T-cell (primary cell): ENCODE measurements around the gene CBX2. TPM values are rescaled to one million over a fixed set of nuclear protein-coding genes. Genes with fewer than 3 reads are reported as not detected.

Experiments used
- ATAC-seq, 4 experiments: fragments of 200-7000 bp in 3 of 4; fragments of 150-1000 bp in 1 of 4; cut with Tn5 transposase; replicated peaks in 1 of 4; 1 replicate in 3 of 4; 2 replicates in 1 of 4; pipeline ENCODE4 v1.10.0; 2021; ENCODE audit warnings: moderate library complexity in 3 of 4, mild to moderate bottlenecking in 2 of 4, moderate number of reproducible peaks in 1 of 4
- CTCF ChIA-PET, 2 donors: fragments of 300-600 bp; sonication (Branson Sonifier 250); formaldehyde crosslinking; loops; one replicate each; lab custom pipeline; 2022; ENCODE audit warnings: antibody characterized with exemption in 2 of 2; lab: Charles Lee
- POLR2A ChIA-PET, 2 donors: fragments of 300-600 bp; sonication (Branson Sonifier 250); formaldehyde crosslinking; loops; one replicate each; lab custom pipeline; 2022; ENCODE audit warnings: antibody characterized with exemption in 2 of 2; lab: Charles Lee
- DNase-seq, 35 experiments: peaks; one replicate each; pipeline versions ENCODE4 v3.0.0 to v3.0.0-alpha.2; 2013 to 2023
- H3K27ac ChIP-seq: one replicate; pipeline ENCODE4 v1.5.1; 2013; ENCODE audit warnings: low read length
- H3K27me3 ChIP-seq, 2 experiments: replicated peaks in 1 of 2; 1 replicate in 1 of 2; 2 replicates in 1 of 2; pipeline versions ENCODE4 v1.6.1 to v1.7.0; 2013; ENCODE audit warnings: low read length in 1 of 2, mixed read lengths in 1 of 2; ENCODE audit not compliant: control insufficient read depth in 2 of 2, insufficient read depth in 2 of 2; ENCODE audit errors: extremely low read depth in 1 of 2
- H3K36me3 ChIP-seq, 2 donors: 1 replicate in 1 of 2; 2 replicates in 1 of 2; pipeline versions ENCODE4 v1.6.1 to v1.7.0; 2013; ENCODE audit warnings: low read length in 1 of 2; ENCODE audit not compliant: control insufficient read depth in 2 of 2, insufficient read depth in 1 of 2; ENCODE audit errors: extremely low read depth in 1 of 2
- H3K4me1 ChIP-seq, 2 experiments: 1 replicate in 1 of 2; 2 replicates in 1 of 2; pipeline versions ENCODE4 v1.6.1 to v1.7.0; 2013; ENCODE audit warnings: low read length in 2 of 2, mixed read lengths in 1 of 2; ENCODE audit not compliant: insufficient read depth in 2 of 2, control insufficient read depth in 1 of 2; ENCODE audit errors: extremely low read depth in 1 of 2
- H3K4me3 ChIP-seq, 2 donors: 1 replicate in 1 of 2; 2 replicates in 1 of 2; pipeline versions ENCODE4 v1.5.1 to v1.7.0; 2013; ENCODE audit warnings: mild to moderate bottlenecking in 2 of 2, low read length in 1 of 2, moderate library complexity in 1 of 2; ENCODE audit not compliant: control insufficient read depth in 1 of 2; ENCODE audit errors: extremely low read depth in 1 of 2
- H3K9me3 ChIP-seq: 2 replicates; pipeline ENCODE4 v1.7.0; 2013
- H3K27ac Mint-ChIP-seq, 2 donors: one replicate each; pipeline ENCODE4 v1.8.0; 2020 to 2021; ENCODE audit warnings: mild to moderate bottlenecking in 2 of 2, mixed read lengths in 2 of 2
- H3K27me3 Mint-ChIP-seq, 2 donors: one replicate each; pipeline ENCODE4 v1.8.0; 2021 to 2022; ENCODE audit warnings: mixed read lengths in 2 of 2
- H3K36me3 Mint-ChIP-seq: one replicate; pipeline ENCODE4 v1.8.0; 2021; ENCODE audit warnings: mixed read lengths
- H3K4me1 Mint-ChIP-seq, 3 donors: one replicate each; pipeline ENCODE4 v1.8.0; 2020 to 2022; ENCODE audit warnings: mixed read lengths in 3 of 3, mild to moderate bottlenecking in 1 of 3
- H3K4me3 Mint-ChIP-seq, 3 donors: one replicate each; pipeline ENCODE4 v1.8.0; 2020 to 2022; ENCODE audit warnings: mild to moderate bottlenecking in 3 of 3, mixed read lengths in 3 of 3, moderate library complexity in 3 of 3
- H3K9me3 Mint-ChIP-seq, 3 donors: one replicate each; pipeline ENCODE4 v1.8.0; 2020 to 2022; ENCODE audit warnings: mixed read lengths in 3 of 3
- WGBS: methylation state at CpG from one replicate; pipeline ENCODE4 v1.1.5; 2013; ENCODE audit warnings: missing lambda C conversion rate; ENCODE audit not compliant: insufficient coverage; 5-methylcytosine and 5-hydroxymethylcytosine counted together
- total RNA-seq, 35 experiments: library from RNA in 6 of 35; stranded (reverse) in 6 of 35; fragments of 120-200 nt in 1 of 35; gene quantifications; one replicate each; pipeline versions ENCODE4 v1.2.1 to v1.2.4 and lab custom pipeline; 2013 to 2026

CBX2 gene
- total RNA-seq, 5 donors from 2014 or later (not counting 1 experiment from before 2014, with no cell fraction given): 0.43 to 0.79 (median 0.70) TPM

- WGBS: 1% methylated on average over 66 of the region's 76 CpGs
- Histone ChIP-seq H3K36me3 (no peaks in the 10 kb centered on the region), H3K9me3 (no peaks in the 10 kb centered on the region), H3K27me3 (peaks cover 11 to 100% of the 10 kb centered on the region in 2 experiments), H3K27ac (no peak overlapping the region), H3K4me1 (peaks cover 39 to 69% of the 10 kb centered on the region in 2 experiments), H3K4me3 (peak overlapping the region in 1 of 2 donors; percentile 39)
- Mint-ChIP-seq H3K27me3 (peaks cover 63 to 82% of the 10 kb centered on the region in 2 donors), H3K27ac (peak overlapping the region; percentile 61 to 77), H3K4me3 (peak overlapping the region; percentile 44 to 71 (median 63)), H3K9me3 (no peaks in the 10 kb centered on the region), H3K36me3 (no peaks in the 10 kb centered on the region), H3K4me1 (peaks cover 32 to 42% (median 40%) of the 10 kb centered on the region in 3 donors)
- ATAC-seq (peak; percentile 52 to 61 (median 58)), DNase-seq (peak in 4 of 35 experiments; percentile 33 to 64 (median 42))
- POLR2A ChIA-PET: interaction anchor here in 1 of 2 donors (0.9 kb wide), 1 partner anchor 8 kb away, joined by 4 read pairs; no protein-coding TSS in a partner anchor
- CTCF ChIA-PET: interaction anchor here in 1 of 2 donors (0.5 kb wide), 1 partner anchor 38 kb away, joined by 3 read pairs; no protein-coding TSS in a partner anchor
These were observed 26.3 kb downstream of the CBX2 start for GRCh38 chr17:79803997-79804855.

GRCh38 chr17:79804856-79805696 is 27.1 kb downstream of the CBX2 start:
- Mint-ChIP-seq H3K4me1 (peaks cover 25 to 33% (median 32%) of the 10 kb centered on the region in 3 donors), H3K9me3 (no peaks in the 10 kb centered on the region), H3K27ac (peak overlapping the region in 1 of 2 donors; percentile 77), H3K36me3 (no peaks in the 10 kb centered on the region), H3K27me3 (peaks cover 56 to 78% of the 10 kb centered on the region in 2 donors), H3K4me3 (peak overlapping the region in 2 of 3 donors; percentile 63 to 71)
- no peak overlapping the region for H3K27ac ChIP-seq
- peak overlapping the region in 1 of 2 donors; percentile 39 for H3K4me3 ChIP-seq
- H3K27me3 ChIP-seq: peaks cover 7 to 98% of the 10 kb centered on the region in 2 experiments
- ChIA-PET POLR2A (interaction anchor here in 1 of 2 donors (0.6 kb wide), 1 partner anchor 28 kb away, joined by 5 read pairs; no protein-coding TSS in a partner anchor), CTCF (interaction anchor here in 1 of 2 donors (0.5 kb wide), 1 partner anchor 38 kb away, joined by 3 read pairs; no protein-coding TSS in a partner anchor)
- no peaks in the 10 kb centered on the region for H3K36me3 ChIP-seq
- no peaks in the 10 kb centered on the region for H3K9me3 ChIP-seq
- 9% methylated on average over 8 of the region's 22 CpGs for WGBS
- DNase-seq (peak in 1 of 35 experiments; percentile 29), ATAC-seq (no peak)
- peaks cover 32 to 67% of the 10 kb centered on the region in 2 experiments for H3K4me1 ChIP-seq

- Mint-ChIP-seq H3K27me3 (peaks cover 56 to 74% of the 10 kb centered on the region in 2 donors), H3K27ac (peak overlapping the region in 1 of 2 donors; percentile 15), H3K4me1 (peaks cover 21 to 33% (median 28%) of the 10 kb centered on the region in 3 donors), H3K4me3 (no peak overlapping the region), H3K36me3 (no peaks in the 10 kb centered on the region), H3K9me3 (no peaks in the 10 kb centered on the region)
- Histone ChIP-seq H3K4me1 (peaks cover 26 to 67% of the 10 kb centered on the region in 2 experiments), H3K36me3 (no peaks in the 10 kb centered on the region), H3K27ac (no peak overlapping the region), H3K9me3 (no peaks in the 10 kb centered on the region), H3K4me3 (no peak overlapping the region), H3K27me3 (peaks cover 10 to 98% of the 10 kb centered on the region in 2 experiments)
- POLR2A ChIA-PET: no interaction called here
- ATAC-seq (no peak), DNase-seq (no peak)
- CTCF ChIA-PET: no interaction called here
- WGBS: 80% methylated on average over 1 of the region's 4 CpGs
These were observed 28.5 kb downstream of the CBX2 start for GRCh38 chr17:79806446-79806760.

- no peak overlapping the region for H3K4me3 ChIP-seq
- ATAC-seq: no peak
- H3K36me3 Mint-ChIP-seq: no peaks in the 10 kb centered on the region
- CTCF ChIA-PET: interaction anchor here in 1 of 2 donors (0.7 kb wide), 1 partner anchor 10 kb away, joined by 4 read pairs; the partner anchor contains the start of gene CBX8
- H3K4me1 ChIP-seq: peaks cover 25 to 67% of the 10 kb centered on the region in 2 experiments
- H3K27ac Mint-ChIP-seq: peak overlapping the region in 1 of 2 donors; percentile 63
- peaks cover 10 to 98% of the 10 kb centered on the region in 2 experiments for H3K27me3 ChIP-seq
- H3K9me3 ChIP-seq: no peaks in the 10 kb centered on the region
- H3K27ac ChIP-seq: no peak overlapping the region
- H3K9me3 Mint-ChIP-seq: no peaks in the 10 kb centered on the region
- DNase-seq: no peak
- POLR2A ChIA-PET: no interaction called here
- no peak overlapping the region for H3K4me3 Mint-ChIP-seq
- 33% methylated on average over 9 of the region's 13 CpGs for WGBS
- H3K4me1 Mint-ChIP-seq: peaks cover 24 to 35% (median 29%) of the 10 kb centered on the region in 3 donors
- peaks cover 53 to 73% of the 10 kb centered on the region in 2 donors for H3K27me3 Mint-ChIP-seq
- H3K36me3 ChIP-seq: no peaks in the 10 kb centered on the region
These were observed 29.1 kb downstream of the CBX2 start for GRCh38 chr17:79806863-79807720.

- H3K9me3 ChIP-seq: no peaks in the 10 kb centered on the region
- Mint-ChIP-seq H3K9me3 (no peaks in the 10 kb centered on the region), H3K4me1 (peaks cover 25 to 39% (median 31%) of the 10 kb centered on the region in 3 donors), H3K27ac (peak overlapping the region in 1 of 2 donors; percentile 76), H3K4me3 (peak overlapping the region in 1 of 3 donors; percentile 39), H3K27me3 (peaks cover 56 to 71% of the 10 kb centered on the region in 2 donors), H3K36me3 (no peaks in the 10 kb centered on the region)
- CTCF ChIA-PET: interaction anchor here in 1 of 2 donors (0.6 kb wide), 1 partner anchor 163 kb away, joined by 3 read pairs; no protein-coding TSS in a partner anchor
- H3K4me3 ChIP-seq: no peak overlapping the region
- H3K36me3 ChIP-seq: no peaks in the 10 kb centered on the region
- H3K27me3 ChIP-seq: peaks cover 6 to 92% of the 10 kb centered on the region in 2 experiments
- WGBS: 50% methylated on average over 16 of the region's 20 CpGs
- ATAC-seq (no peak), DNase-seq (peak in 1 of 35 experiments; percentile 57)
- H3K27ac ChIP-seq: no peak overlapping the region
- POLR2A ChIA-PET: interaction anchor here in 1 of 2 donors (0.6 kb wide), 1 partner anchor 63 kb away, joined by 7 read pairs; no protein-coding TSS in a partner anchor
- peaks cover 23 to 62% of the 10 kb centered on the region in 2 experiments for H3K4me1 ChIP-seq
These were observed 31.0 kb downstream of the CBX2 start for GRCh38 chr17:79808763-79809529.
